Sigmoid colon (tissue), 4 donors: ENCODE measurements around the gene MAP2K3.

Source experiments
- EP300 ChIP-seq, 4 donors: sonication (generic); formaldehyde crosslinking; IDR thresholded peaks; one replicate each; pipeline ENCODE4 v1.6.1; 2017; ENCODE audit warnings: antibody characterized with exemption in 4 of 4
- POLR2A ChIP-seq, 2 donors: fragments of 450-650 bp; IDR thresholded peaks; one replicate each; pipeline ENCODE4 v1.6.1; 2016; ENCODE audit warnings: antibody characterized with exemption in 2 of 2, mild to moderate bottlenecking in 2 of 2, moderate library complexity in 2 of 2
- POLR2AphosphoS5 ChIP-seq, 4 donors: sonication (generic); formaldehyde crosslinking; IDR thresholded peaks; one replicate each; pipeline ENCODE4 v1.6.1; 2017; ENCODE audit warnings: antibody characterized with exemption in 4 of 4
- TF ChIP-seq, protein P1 (sequence below), 4 experiments: fragments of 450-650 bp in 3 of 4; fragments of 200-600 bp in 1 of 4; IDR thresholded peaks; one replicate each; pipeline ENCODE4 v1.5.1; 2016 to 2019; ENCODE audit warnings: antibody characterized with exemption in 4 of 4, mild to moderate bottlenecking in 3 of 4, moderate library complexity in 2 of 4

DNA sequence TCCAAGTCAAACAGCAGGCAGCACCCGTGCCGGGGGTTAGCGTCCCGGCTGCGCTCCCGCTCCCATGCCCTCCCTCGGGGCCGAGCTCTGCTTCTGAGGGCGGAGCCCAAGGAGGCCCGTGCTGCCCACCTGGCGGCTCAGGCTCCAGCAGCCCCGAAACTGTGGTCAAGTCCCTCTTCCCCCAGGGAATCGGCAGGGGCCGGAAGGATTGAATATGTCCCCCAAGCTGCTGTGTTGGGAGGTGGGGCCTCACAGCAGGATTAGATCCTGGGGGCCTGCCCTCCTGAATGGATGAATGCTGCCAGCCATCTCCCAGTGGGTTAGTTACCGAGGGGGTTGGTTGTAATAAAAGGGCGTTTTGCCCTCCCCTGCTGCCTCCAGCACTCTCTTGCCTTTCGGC is 33.9 kb downstream of the MAP2K3 start:
- TF ChIP-seq, protein P1, sequence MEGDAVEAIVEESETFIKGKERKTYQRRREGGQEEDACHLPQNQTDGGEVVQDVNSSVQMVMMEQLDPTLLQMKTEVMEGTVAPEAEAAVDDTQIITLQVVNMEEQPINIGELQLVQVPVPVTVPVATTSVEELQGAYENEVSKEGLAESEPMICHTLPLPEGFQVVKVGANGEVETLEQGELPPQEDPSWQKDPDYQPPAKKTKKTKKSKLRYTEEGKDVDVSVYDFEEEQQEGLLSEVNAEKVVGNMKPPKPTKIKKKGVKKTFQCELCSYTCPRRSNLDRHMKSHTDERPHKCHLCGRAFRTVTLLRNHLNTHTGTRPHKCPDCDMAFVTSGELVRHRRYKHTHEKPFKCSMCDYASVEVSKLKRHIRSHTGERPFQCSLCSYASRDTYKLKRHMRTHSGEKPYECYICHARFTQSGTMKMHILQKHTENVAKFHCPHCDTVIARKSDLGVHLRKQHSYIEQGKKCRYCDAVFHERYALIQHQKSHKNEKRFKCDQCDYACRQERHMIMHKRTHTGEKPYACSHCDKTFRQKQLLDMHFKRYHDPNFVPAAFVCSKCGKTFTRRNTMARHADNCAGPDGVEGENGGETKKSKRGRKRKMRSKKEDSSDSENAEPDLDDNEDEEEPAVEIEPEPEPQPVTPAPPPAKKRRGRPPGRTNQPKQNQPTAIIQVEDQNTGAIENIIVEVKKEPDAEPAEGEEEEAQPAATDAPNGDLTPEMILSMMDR (IDR thresholded peaks at IDR 0.05), result no peak
- TF ChIP-seq EP300 (IDR thresholded peaks at IDR 0.05) (no peak), POLR2A (IDR thresholded peaks at IDR 0.05) (no peak), POLR2AphosphoS5 (IDR thresholded peaks at IDR 0.05) (no peak)
